ENCODE results near the gene DCLK1. TPM values are rescaled to one million over a fixed set of nuclear protein-coding genes. Genes with fewer than 3 reads are reported as not detected.

DCLK1 gene
- total RNA-seq, 1 experiment from 2014 or later: 1.4 TPM

- H3K27me3 ChIP-seq (ENCODE audit: insufficient read depth, low read depth): no peaks in the 10 kb centered on the region
- peaks cover 31% of the 10 kb centered on the region for H3K4me1 ChIP-seq (replicated peaks; ENCODE audit: insufficient read depth)
- no peaks in the 10 kb centered on the region for H3K79me2 ChIP-seq (ENCODE audit: low read depth)
- ChIA-PET POLR2A (ENCODE audit: unreplicated experiment) (no interaction called here), CTCF (no interaction called here)
- H3K9me2 ChIP-seq (ENCODE audit: insufficient read depth): no peaks in the 10 kb centered on the region
- H3K36me3 ChIP-seq (ENCODE audit: low read depth): no peaks in the 10 kb centered on the region
- H3K4me3 ChIP-seq: no peak overlapping the region
- no peaks in the 10 kb centered on the region for H4K20me1 ChIP-seq (ENCODE audit: insufficient read depth)
- BruUV-seq (replicated peaks): no TSS peak
- peaks cover 18% of the 10 kb centered on the region; the same call in 1 of the 2 replicates for H3F3A ChIP-seq (ENCODE audit: insufficient read depth, low read depth)
- intact Hi-C loops (cut with micrococcal nuclease; ENCODE audit: unreplicated experiment): no loop called here
- no peak overlapping the region for H3K4me2 ChIP-seq
- TF ChIP-seq CTCF (conservative IDR thresholded peaks at IDR 0.05) (no peak), EZH2 (IDR thresholded peaks at IDR 0.05; ENCODE audit: low read depth) (no peak)
- no peaks in the 10 kb centered on the region for H3K9me3 ChIP-seq (ENCODE audit: insufficient read depth, low read depth)
- H2AFZ ChIP-seq: no peak overlapping the region
- no peak overlapping the region for H3K27ac ChIP-seq
- DNase-seq: no peak
These were observed 361.4 kb downstream of the DCLK1 start for GRCh38 chr13:35769812-35770211.

GRCh38 chr13:35768551-35768950, 362.6 kb downstream of the DCLK1 start:
- Histone ChIP-seq H4K20me1 (ENCODE audit: insufficient read depth) (no peaks in the 10 kb centered on the region), H3K36me3 (ENCODE audit: low read depth) (no peaks in the 10 kb centered on the region), H3K79me2 (ENCODE audit: low read depth) (no peaks in the 10 kb centered on the region), H3K9me2 (ENCODE audit: insufficient read depth) (no peaks in the 10 kb centered on the region), H3K4me1 (replicated peaks; ENCODE audit: insufficient read depth) (peaks cover 41% of the 10 kb centered on the region), H3K27me3 (ENCODE audit: insufficient read depth, low read depth) (no peaks in the 10 kb centered on the region), H3K27ac (no peak overlapping the region), H2AFZ (no peak overlapping the region), H3F3A (ENCODE audit: insufficient read depth, low read depth) (peaks cover 18% of the 10 kb centered on the region; the same call in 1 of the 2 replicates), H3K9me3 (ENCODE audit: insufficient read depth, low read depth) (no peaks in the 10 kb centered on the region), H3K4me2 (no peak overlapping the region), H3K4me3 (no peak overlapping the region)
- no peak for DNase-seq
- no TSS peak for BruUV-seq (replicated peaks)
- ChIA-PET CTCF (no interaction called here), POLR2A (ENCODE audit: unreplicated experiment) (no interaction called here)
- intact Hi-C loops (cut with micrococcal nuclease; ENCODE audit: unreplicated experiment): no loop called here
- no peak for TF ChIP-seq CTCF (conservative IDR thresholded peaks at IDR 0.05)
- TF ChIP-seq EZH2 (IDR thresholded peaks at IDR 0.05; ENCODE audit: low read depth): no peak

GRCh38 chr13:35768073-35768472, 363.1 kb downstream of the DCLK1 start:
- H3K27ac ChIP-seq: no peak overlapping the region

More at GRCh38 chr13:35768073-35768472, 363.1 kb downstream of the DCLK1 start:
- Histone ChIP-seq H4K20me1 (ENCODE audit: insufficient read depth) (no peaks in the 10 kb centered on the region), H3K4me2 (no peak overlapping the region), H3K4me3 (no peak overlapping the region), H3K79me2 (ENCODE audit: low read depth) (no peaks in the 10 kb centered on the region), H2AFZ (no peak overlapping the region), H3K9me3 (ENCODE audit: insufficient read depth, low read depth) (no peaks in the 10 kb centered on the region), H3K4me1 (replicated peaks; ENCODE audit: insufficient read depth) (peaks cover 40% of the 10 kb centered on the region), H3K36me3 (ENCODE audit: low read depth) (no peaks in the 10 kb centered on the region), H3K27me3 (ENCODE audit: insufficient read depth, low read depth) (no peaks in the 10 kb centered on the region), H3F3A (ENCODE audit: insufficient read depth, low read depth) (peaks cover 18% of the 10 kb centered on the region; the same call in 1 of the 2 replicates), H3K9me2 (ENCODE audit: insufficient read depth) (no peaks in the 10 kb centered on the region)
- TF ChIP-seq EZH2 (IDR thresholded peaks at IDR 0.05; ENCODE audit: low read depth): no peak
- no peak for TF ChIP-seq CTCF (conservative IDR thresholded peaks at IDR 0.05)
- ChIA-PET CTCF (no interaction called here), POLR2A (ENCODE audit: unreplicated experiment) (no interaction called here)
- intact Hi-C loops (cut with micrococcal nuclease; ENCODE audit: unreplicated experiment): no loop called here
- DNase-seq: no peak
- BruUV-seq (replicated peaks): no TSS peak
